Upper lobe of right lung (tissue), 1 donor: Measurements from ENCODE around the gene PTH1R. TPM values are rescaled to one million over a fixed set of nuclear protein-coding genes. Genes with fewer than 3 reads are reported as not detected.
A peak's percentile ranks its signal among the peaks of the same experiment; 100 is the strongest.

Experiments
- ATAC-seq: fragments of 200-7000 bp; cut with Tn5 transposase; one replicate; pipeline ENCODE4 v1.9.1; 2020; ENCODE audit warnings: mild to moderate bottlenecking, moderate library complexity
- DNase-seq: peaks from one replicate; pipeline ENCODE4 v3.0.0-alpha.2; 2020
- H3K27ac ChIP-seq: fragments of 200-600 bp; one replicate; pipeline ENCODE4 v1.8.0; 2022
- H3K27me3 ChIP-seq: fragments of 200-600 bp; one replicate; pipeline ENCODE4 v1.8.0; 2022; ENCODE audit warnings: mild to moderate bottlenecking
- H3K36me3 ChIP-seq: fragments of 200-600 bp; one replicate; pipeline ENCODE4 v1.8.0; 2022
- H3K4me1 ChIP-seq: fragments of 200-600 bp; one replicate; pipeline ENCODE4 v1.8.0; 2022
- H3K4me3 ChIP-seq: fragments of 200-600 bp; one replicate; pipeline ENCODE4 v1.8.0; 2022; ENCODE audit warnings: mild to moderate bottlenecking
- H3K9me3 ChIP-seq: fragments of 200-600 bp; one replicate; pipeline ENCODE4 v1.8.0; 2022
- CTCF ChIP-seq: fragments of 200-600 bp; IDR thresholded peaks from one replicate; pipeline ENCODE4 v1.8.0; 2022; ENCODE audit warnings: antibody characterized with exemption
- intact Hi-C: fragments of 100-400 bp; cut with DNase I; formaldehyde crosslinking; loops from one replicate; pipeline ENCODE4 v1.11.0; 2022
- total RNA-seq: library from RNA; stranded (reverse); fragmentation: NEBNext Ultra II Directional; extraction: Animal tissue kit (Norgen Biotek cat#: 25700); gene quantifications from one replicate; pipeline ENCODE4 v1.2.1, GENCODE V29; 2021
- donor health status: DM: no; HTN: yes; CAD: no; lungs with severe emphysema.

The PTH1R gene
- total RNA-seq, 1 donor from 2014 or later: 14.9 TPM

GRCh38 chr3:46901061-46901460 lies 23.5 kb downstream of the PTH1R start:
- Histone ChIP-seq H3K27ac (no peak overlapping the region), H3K9me3 (no peaks in the 10 kb centered on the region), H3K4me1 (peaks cover 15% of the 10 kb centered on the region), H3K4me3 (no peak overlapping the region), H3K36me3 (no peaks in the 10 kb centered on the region), H3K27me3 (peaks cover 7% of the 10 kb centered on the region)
- DNase-seq (no peak), ATAC-seq (no peak)
- intact Hi-C loops: no loop called here
- no peak for TF ChIP-seq CTCF

DNA sequence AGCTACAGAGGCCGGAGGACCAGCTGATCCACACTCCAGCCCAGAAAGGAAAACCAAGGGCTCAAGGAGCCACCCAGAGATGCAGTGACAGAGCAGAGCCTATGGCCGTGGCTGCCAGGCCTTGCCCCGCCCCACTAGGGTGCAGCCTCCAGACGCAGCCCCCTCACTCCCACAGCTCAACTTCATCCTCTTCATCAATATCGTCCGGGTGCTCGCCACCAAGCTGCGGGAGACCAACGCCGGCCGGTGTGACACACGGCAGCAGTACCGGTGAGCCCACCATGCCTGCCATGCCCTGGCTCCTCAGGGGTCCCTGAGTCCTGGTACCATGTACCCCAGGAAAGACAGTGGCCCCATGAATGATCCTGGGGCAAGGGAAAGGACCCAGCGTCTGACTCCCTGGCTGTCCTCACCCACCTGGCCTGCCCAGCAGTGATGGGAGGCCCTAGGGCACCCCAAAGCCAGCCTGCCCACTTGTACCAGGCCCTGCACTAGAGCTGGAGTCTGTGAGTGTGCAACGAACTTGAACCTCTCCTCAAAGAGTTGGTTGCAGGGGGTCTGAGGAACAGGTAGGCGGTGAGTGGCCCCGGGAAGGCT lies 24.2 kb downstream of the PTH1R start:
- Histone ChIP-seq H3K27me3 (peaks cover 7% of the 10 kb centered on the region), H3K27ac (no peak overlapping the region), H3K4me3 (no peak overlapping the region), H3K4me1 (peaks cover 15% of the 10 kb centered on the region), H3K36me3 (no peaks in the 10 kb centered on the region), H3K9me3 (no peaks in the 10 kb centered on the region)
- intact Hi-C loops: no loop called here
- no peak for ATAC-seq
- TF ChIP-seq CTCF: no peak
- DNase-seq: no peak

DNA sequence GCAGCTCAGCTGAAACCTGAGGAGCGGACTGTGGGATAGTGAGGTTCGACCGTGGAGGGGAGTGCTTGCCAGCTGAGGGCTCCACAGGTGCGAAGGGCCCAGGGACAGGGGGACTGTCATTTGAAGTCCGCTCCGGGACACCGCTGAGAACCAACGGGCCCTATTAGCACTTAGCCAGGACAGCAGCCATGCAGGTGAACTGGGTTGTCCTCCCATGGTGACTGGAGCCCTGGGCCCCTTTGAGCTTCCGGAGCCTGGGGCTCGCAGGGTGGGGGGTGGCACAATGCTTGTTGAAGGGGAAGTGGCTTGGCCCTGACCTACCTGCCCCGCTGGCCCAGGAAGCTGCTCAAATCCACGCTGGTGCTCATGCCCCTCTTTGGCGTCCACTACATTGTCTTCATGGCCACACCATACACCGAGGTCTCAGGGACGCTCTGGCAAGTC lies 24.7 kb downstream of the PTH1R start:
- H3K27ac ChIP-seq: no peak overlapping the region
- no peak overlapping the region for H3K4me3 ChIP-seq
- H3K4me1 ChIP-seq: peaks cover 15% of the 10 kb centered on the region
- ATAC-seq (no peak), DNase-seq (no peak)
- H3K27me3 ChIP-seq: peaks cover 7% of the 10 kb centered on the region
- intact Hi-C loops: no loop called here
- H3K36me3 ChIP-seq: no peaks in the 10 kb centered on the region
- no peaks in the 10 kb centered on the region for H3K9me3 ChIP-seq
- TF ChIP-seq CTCF: no peak

- no peaks in the 10 kb centered on the region for H3K36me3 ChIP-seq
- no peak overlapping the region for H3K4me3 ChIP-seq
- intact Hi-C loops: no loop called here
- peaks cover 20% of the 10 kb centered on the region for H3K4me1 ChIP-seq
- peaks cover 2% of the 10 kb centered on the region for H3K27me3 ChIP-seq
- DNase-seq (peak; percentile 63), ATAC-seq (no peak)
- H3K9me3 ChIP-seq: no peaks in the 10 kb centered on the region
- H3K27ac ChIP-seq: no peak overlapping the region
- no peak for TF ChIP-seq CTCF
These were observed 26.1 kb downstream of the PTH1R start for GRCh38 chr3:46903341-46904302.

- no peaks in the 10 kb centered on the region for H3K27me3 ChIP-seq
- no peak overlapping the region for H3K4me3 ChIP-seq
- no peak for TF ChIP-seq CTCF
- intact Hi-C loops: no loop called here
- peak; percentile 63 for DNase-seq
- no peaks in the 10 kb centered on the region for H3K36me3 ChIP-seq
- H3K9me3 ChIP-seq: no peaks in the 10 kb centered on the region
- peaks cover 20% of the 10 kb centered on the region for H3K4me1 ChIP-seq
- ATAC-seq: no peak
- no peak overlapping the region for H3K27ac ChIP-seq
These were observed 27.0 kb downstream of the PTH1R start for GRCh38 chr3:46904303-46905212.
